H9 (cell line): ENCODE results near the gene CEMIP2. TPM values are rescaled to one million over a fixed set of nuclear protein-coding genes. Genes with fewer than 3 reads are reported as not detected.

ENCODE experiments used
- DNase-seq: peaks from one replicate; pipeline ENCODE4 v3.0.0-alpha.2; 2017
- H2AFZ ChIP-seq: one replicate; pipeline ENCODE4 v1.6.1; 2013; ENCODE audit warnings: mild to moderate bottlenecking, low read length, control low read depth, moderate library complexity
- H2AK5ac ChIP-seq: 2 replicates; pipeline ENCODE4 v1.6.1; 2013; ENCODE audit warnings: low read length, control low read depth, mixed read lengths; ENCODE audit not compliant: insufficient read length
- H2BK120ac ChIP-seq: one replicate; pipeline ENCODE4 v1.6.1; 2013; ENCODE audit warnings: low read depth, mild to moderate bottlenecking, low read length, control low read depth, inconsistent platforms; ENCODE audit not compliant: poor library complexity, severe bottlenecking
- H2BK12ac ChIP-seq: 2 replicates; pipeline ENCODE4 v1.6.1; 2013; ENCODE audit warnings: low read length, control low read depth, mixed read lengths, low read depth; ENCODE audit not compliant: insufficient read length
- H2BK15ac ChIP-seq: 2 replicates; pipeline ENCODE4 v1.6.1; 2013; ENCODE audit warnings: low read depth, low read length, control low read depth
- H2BK20ac ChIP-seq: one replicate; pipeline ENCODE4 v1.6.1; 2013; ENCODE audit warnings: low read depth, mild to moderate bottlenecking, low read length, control low read depth, inconsistent platforms; ENCODE audit not compliant: poor library complexity, severe bottlenecking
- H2BK5ac ChIP-seq: 2 replicates; pipeline ENCODE4 v1.6.1; 2013; ENCODE audit warnings: low read length, control low read depth, mixed read lengths; ENCODE audit not compliant: insufficient read length
- H3K14ac ChIP-seq: 2 replicates; pipeline ENCODE4 v1.6.1; 2013; ENCODE audit warnings: low read length, control low read depth; ENCODE audit not compliant: insufficient read depth
- H3K18ac ChIP-seq: 2 replicates; pipeline ENCODE4 v1.6.1; 2013; ENCODE audit warnings: low read depth, mild to moderate bottlenecking, mixed read lengths, low read length, control low read depth; ENCODE audit not compliant: insufficient read length
- H3K23ac ChIP-seq: 2 replicates; pipeline ENCODE4 v1.6.1; 2013; ENCODE audit warnings: low read length, control low read depth, mixed read lengths, low read depth; ENCODE audit not compliant: insufficient read length
- H3K23me2 ChIP-seq: 2 replicates; pipeline ENCODE4 v1.6.1; 2013; ENCODE audit warnings: low read depth, mild to moderate bottlenecking, mixed read lengths, low read length, control low read depth; ENCODE audit not compliant: insufficient read length, poor library complexity, severe bottlenecking
- H3K27ac ChIP-seq: 2 replicates; pipeline ENCODE4 v1.5.1; 2013; ENCODE audit warnings: low read length, control low read depth, mixed read lengths, low read depth; ENCODE audit not compliant: insufficient read length
- H3K27me3 ChIP-seq: 2 replicates; pipeline ENCODE4 v1.6.1; 2013; ENCODE audit warnings: low read length, control low read depth, inconsistent platforms; ENCODE audit not compliant: insufficient read depth
- H3K4ac ChIP-seq: 2 replicates; pipeline ENCODE4 v1.6.1; 2013; ENCODE audit warnings: low read depth, mild to moderate bottlenecking, control low read depth, inconsistent platforms, low read length, moderate library complexity
- H3K4me1 ChIP-seq: 2 replicates; pipeline ENCODE4 v1.6.1; 2013; ENCODE audit warnings: low read length, control low read depth, inconsistent platforms; ENCODE audit not compliant: insufficient read depth
- H3K4me2 ChIP-seq: 2 replicates; pipeline ENCODE4 v1.6.1; 2013; ENCODE audit warnings: low read length, control low read depth, mixed read lengths; ENCODE audit not compliant: insufficient read length, insufficient read depth
- H3K56ac ChIP-seq: 2 replicates; pipeline ENCODE4 v1.6.1; 2013; ENCODE audit warnings: low read depth, mild to moderate bottlenecking, mixed read lengths, low read length, control low read depth; ENCODE audit not compliant: insufficient read length
- H3K79me1 ChIP-seq: 2 replicates; pipeline ENCODE4 v1.6.1; 2013; ENCODE audit warnings: low read depth, mild to moderate bottlenecking, moderate library complexity, low read length, control low read depth, inconsistent platforms; ENCODE audit not compliant: insufficient read depth, poor library complexity, severe bottlenecking
- H3K79me2 ChIP-seq: 2 replicates; pipeline ENCODE4 v1.6.1; 2013; ENCODE audit warnings: low read length, control low read depth, inconsistent platforms; ENCODE audit not compliant: insufficient read depth
- H3K9ac ChIP-seq: 2 replicates; pipeline ENCODE4 v1.6.1; 2013; ENCODE audit warnings: low read length, control low read depth, mixed read lengths; ENCODE audit not compliant: insufficient read length; ENCODE audit errors: extremely low read depth
- H3K9me3 ChIP-seq: one replicate; pipeline ENCODE4 v1.6.1; 2013; ENCODE audit warnings: low read depth, low read length, inconsistent platforms; ENCODE audit not compliant: control insufficient read depth
- H3T11ph ChIP-seq: one replicate; pipeline ENCODE4 v1.6.1; 2013; ENCODE audit warnings: mild to moderate bottlenecking, low read length, control low read depth, inconsistent platforms
- H4K20me1 ChIP-seq: one replicate; pipeline ENCODE4 v1.6.1; 2013; ENCODE audit not compliant: control insufficient read depth, insufficient read length, insufficient read depth
- H4K5ac ChIP-seq: 2 replicates; pipeline ENCODE4 v1.6.1; 2013; ENCODE audit warnings: low read depth, mild to moderate bottlenecking, mixed read lengths, low read length, control low read depth; ENCODE audit not compliant: insufficient read length
- H4K8ac ChIP-seq: replicated peaks from 2 replicates; pipeline ENCODE4 v1.6.1; 2013; ENCODE audit warnings: low read length, control low read depth, mixed read lengths, low read depth; ENCODE audit not compliant: insufficient read length
- H4K91ac ChIP-seq: 2 replicates; pipeline ENCODE4 v1.6.1; 2013; ENCODE audit warnings: low read depth, mild to moderate bottlenecking, moderate library complexity, mixed read lengths, low read length, control low read depth; ENCODE audit not compliant: insufficient read length
- H3K27ac Mint-ChIP-seq, 3 experiments: 2 replicates in 2 of 3; 3 replicates in 1 of 3; pipeline ENCODE4 v1.8.0; 2020 to 2021; ENCODE audit warnings: mixed read lengths in 3 of 3, mild to moderate bottlenecking in 1 of 3, moderate library complexity in 1 of 3
- H3K27me3 Mint-ChIP-seq: 2 replicates; pipeline ENCODE4 v1.8.0; 2021; ENCODE audit warnings: low read depth, mild to moderate bottlenecking, moderate library complexity, mixed read lengths
- H3K36me3 Mint-ChIP-seq, 3 experiments: 2 replicates in 2 of 3; 3 replicates in 1 of 3; pipeline ENCODE4 v1.8.0; 2020 to 2021; ENCODE audit warnings: low read depth in 3 of 3, mixed read lengths in 3 of 3; ENCODE audit not compliant: insufficient read depth in 1 of 3
- H3K4me1 Mint-ChIP-seq, 2 experiments: 2 replicates each; pipeline ENCODE4 v1.8.0; 2020; ENCODE audit warnings: mixed read lengths in 2 of 2
- H3K4me3 Mint-ChIP-seq, 2 experiments: 2 replicates in 1 of 2; 3 replicates in 1 of 2; pipeline ENCODE4 v1.8.0; 2020 to 2021; ENCODE audit warnings: mild to moderate bottlenecking in 2 of 2, mixed read lengths in 2 of 2, moderate library complexity in 1 of 2
- H3K9me3 Mint-ChIP-seq, 2 experiments: 2 replicates in 1 of 2; 3 replicates in 1 of 2; pipeline ENCODE4 v1.8.0; 2020; ENCODE audit warnings: mild to moderate bottlenecking in 2 of 2, mixed read lengths in 2 of 2, moderate library complexity in 1 of 2
- CTCF ChIP-seq: fragments of 200-600 bp; sonication (generic); conservative IDR thresholded peaks from 3 replicates; pipeline ENCODE4 v1.8.0; 2021; ENCODE audit warnings: antibody characterized with exemption, mild to moderate bottlenecking
- WGBS: extraction: QIAGEN DNeasy Blood & Tissue Kit; methylation state at CpG from one replicate; pipeline ENCODE4 v1.1.7; 2013; ENCODE audit warnings: missing lambda C conversion rate, low lambda C conversion rate, mixed read lengths; ENCODE audit not compliant: insufficient read length; ENCODE audit errors: extremely low coverage; 5-methylcytosine and 5-hydroxymethylcytosine counted together
- total RNA-seq: library from RNA; stranded (reverse); gene quantifications from 2 replicates; pipeline ENCODE4 v1.2.1, GENCODE V29; 2021

The CEMIP2 gene
- total RNA-seq, 1 experiment from 2014 or later: 77.2 TPM

GRCh38 chr9:71734950-71735349 lies 33.4 kb downstream of the CEMIP2 start:
- Histone ChIP-seq H4K20me1 (no peaks in the 10 kb centered on the region), H3K4ac (no peak overlapping the region), H3K4me2 (no peak overlapping the region), H3K27me3 (no peaks in the 10 kb centered on the region), H3K4me1 (no peaks in the 10 kb centered on the region), H3K27ac (no peak overlapping the region), H2AK5ac (no peak overlapping the region), H3K14ac (no peak overlapping the region), H2BK120ac (no peak overlapping the region), H2BK20ac (no peak overlapping the region), H3K9me3 (no peaks in the 10 kb centered on the region), H3K79me2 (no peaks in the 10 kb centered on the region), H3K18ac (no peak overlapping the region), H2AFZ (no peak overlapping the region), H3K56ac (no peak overlapping the region), H3K79me1 (no peaks in the 10 kb centered on the region), H3K23me2 (no peaks in the 10 kb centered on the region), H3T11ph (no peak overlapping the region), H2BK15ac (no peak overlapping the region), H2BK12ac (no peak overlapping the region), H4K91ac (no peak overlapping the region), H3K9ac (no peak overlapping the region), H4K5ac (no peak overlapping the region), H4K8ac (no peak overlapping the region), H2BK5ac (no peak overlapping the region), H3K23ac (no peak overlapping the region)
- no peak for TF ChIP-seq CTCF
- Mint-ChIP-seq H3K27me3 (no peaks in the 10 kb centered on the region; the same call in 1 of the 2 replicates), H3K4me3 (no peak overlapping the region), H3K9me3 (no peaks in the 10 kb centered on the region), H3K36me3 (peaks cover 11 to 91% (median 83%) of the 10 kb centered on the region in 3 experiments; a peak in 6 of 7 replicates), H3K27ac (peak overlapping the region in 1 of 3 experiments; percentile 65; a peak in 2 of 7 replicates), H3K4me1 (peaks cover 7 to 14% of the 10 kb centered on the region in 2 experiments)
- DNase-seq: no peak
- no CpG with 5 or more reads among the region's 4 CpGs for WGBS
